Muscle of back (tissue), 11 donors: Measurements from ENCODE around the gene HTRA2. TPM values are rescaled to one million over a fixed set of nuclear protein-coding genes. Genes with fewer than 3 reads are reported as not detected.

Source experiments
- DNase-seq, 3 donors: peaks; one replicate each; pipeline versions ENCODE4 v3.0.0 to v3.0.0-alpha.2; 2013
- polyA plus RNA-seq, 10 donors: library from polyadenylated mRNA; unstranded; fragments of 120-200 nt; gene quantifications; one replicate each; pipeline ENCODE4 v1.2.1, GENCODE V29; 2013; ENCODE audit not compliant: insufficient read length in 10 of 10

Gene HTRA2
- polyA plus RNA-seq, 10 donors: 22.5 to 32.7 (median 26.9) TPM

DNA sequence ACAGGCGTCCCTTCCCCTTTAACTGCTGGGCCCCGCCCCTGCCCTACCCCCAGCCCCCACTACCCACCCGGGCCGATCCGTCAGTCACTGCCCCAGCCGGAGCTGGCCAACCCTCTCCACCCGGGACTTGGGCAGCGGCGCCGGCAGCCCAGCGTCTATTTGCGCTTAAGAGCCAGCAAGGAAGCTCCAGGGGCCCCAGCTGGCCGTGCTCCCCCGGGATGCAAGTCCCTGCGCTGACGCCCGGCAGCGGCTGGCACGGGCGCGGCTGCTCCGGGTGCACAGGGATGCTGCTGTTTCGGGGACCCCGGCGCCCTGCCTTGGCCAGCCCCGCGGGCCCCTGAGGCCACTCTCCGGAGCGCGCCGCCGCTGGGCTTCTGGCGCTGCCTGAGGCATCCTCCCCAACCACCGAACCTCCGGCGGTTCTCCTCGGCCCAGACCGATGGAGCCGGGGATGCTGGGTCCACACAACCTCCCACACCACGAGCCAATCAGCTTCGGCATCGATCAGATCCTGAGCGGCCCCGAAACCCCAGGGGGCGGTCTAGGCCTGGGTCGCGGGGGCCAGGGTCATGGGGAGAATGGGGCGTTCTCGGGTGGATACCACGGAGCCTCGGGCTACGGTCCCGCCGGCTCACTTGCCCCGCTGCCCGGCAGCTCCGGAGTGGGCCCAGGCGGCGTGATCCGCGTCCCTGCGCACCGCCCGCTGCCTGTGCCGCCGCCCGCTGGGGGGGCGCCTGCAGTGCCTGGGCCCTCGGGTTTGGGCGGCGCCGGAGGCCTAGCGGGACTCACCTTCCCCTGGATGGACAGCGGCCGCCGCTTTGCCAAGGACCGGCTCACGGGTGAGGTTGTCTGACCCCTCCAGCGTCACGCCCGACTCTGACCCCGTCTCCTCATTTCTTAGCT is 15.1 kb upstream of the HTRA2 start, which contains the start of gene TLX2:
Gene TLX2, plus strand, starts transcription at position 83 of the 903 bp plus-strand sequence. Its CDS starts 357 bp downstream, at position 440.
- DNase-seq: peak in 1 of 3 donors; percentile 38

DNA sequence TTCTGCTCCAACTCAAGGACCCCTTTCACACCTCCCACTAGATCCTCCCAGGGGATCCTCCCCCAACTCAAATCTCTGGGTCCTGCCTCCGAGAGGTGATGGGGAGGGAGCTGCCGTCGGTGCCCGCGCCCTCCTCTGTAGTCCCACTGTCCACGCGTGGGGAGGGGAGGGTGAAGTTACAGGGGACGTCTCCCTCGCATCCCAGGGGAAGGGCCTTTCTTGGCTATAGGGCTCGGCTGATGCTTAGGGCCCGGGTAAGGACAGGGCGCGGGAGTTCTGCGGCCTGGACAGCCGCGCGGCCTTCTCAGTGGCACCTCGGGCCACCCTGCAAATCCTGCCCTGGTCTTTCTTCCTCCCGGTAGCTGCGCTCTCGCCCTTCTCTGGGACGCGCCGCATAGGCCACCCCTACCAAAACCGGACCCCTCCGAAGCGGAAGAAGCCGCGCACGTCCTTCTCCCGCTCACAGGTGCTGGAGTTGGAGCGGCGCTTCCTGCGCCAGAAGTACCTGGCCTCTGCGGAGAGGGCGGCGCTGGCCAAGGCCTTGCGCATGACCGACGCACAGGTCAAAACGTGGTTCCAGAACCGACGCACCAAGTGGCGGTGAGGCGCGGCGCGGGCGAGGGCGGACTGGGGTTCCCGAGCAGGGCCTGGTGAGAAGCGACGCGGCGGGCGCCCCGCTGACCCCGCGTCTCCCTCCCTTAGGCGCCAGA is 14.3 kb upstream of the HTRA2 start:
- peak in 1 of 3 donors; percentile 55 for DNase-seq

DNA sequence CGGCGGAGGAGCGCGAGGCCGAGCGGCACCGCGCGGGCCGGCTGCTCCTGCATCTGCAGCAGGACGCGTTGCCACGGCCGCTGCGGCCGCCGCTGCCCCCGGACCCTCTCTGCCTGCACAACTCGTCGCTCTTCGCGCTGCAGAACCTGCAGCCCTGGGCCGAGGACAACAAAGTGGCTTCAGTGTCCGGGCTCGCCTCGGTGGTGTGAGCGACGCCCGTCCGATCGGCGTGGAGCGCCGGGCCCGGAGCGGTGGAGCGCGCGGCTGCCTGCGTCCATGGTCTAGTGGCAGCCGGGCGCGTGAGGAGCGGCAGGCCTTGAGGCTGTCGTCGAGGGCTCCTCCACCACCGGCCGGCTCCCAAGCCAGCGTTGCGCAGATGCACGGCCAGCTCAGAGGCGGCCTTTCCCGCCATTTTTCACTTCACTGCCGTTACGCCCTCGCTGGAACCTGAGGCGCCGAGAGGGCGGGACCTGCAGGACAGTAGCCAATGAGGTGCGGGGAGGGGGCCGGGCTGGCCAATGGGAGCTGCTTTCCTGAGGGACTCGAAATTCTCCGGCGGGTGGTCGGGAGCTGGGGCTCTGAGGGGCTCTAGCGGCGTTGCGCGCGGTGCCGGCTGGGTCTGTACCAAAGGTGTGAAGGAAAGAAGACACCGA is 13.6 kb upstream of the HTRA2 start:
- peak; percentile 41 to 81 (median 64) for DNase-seq

DNA sequence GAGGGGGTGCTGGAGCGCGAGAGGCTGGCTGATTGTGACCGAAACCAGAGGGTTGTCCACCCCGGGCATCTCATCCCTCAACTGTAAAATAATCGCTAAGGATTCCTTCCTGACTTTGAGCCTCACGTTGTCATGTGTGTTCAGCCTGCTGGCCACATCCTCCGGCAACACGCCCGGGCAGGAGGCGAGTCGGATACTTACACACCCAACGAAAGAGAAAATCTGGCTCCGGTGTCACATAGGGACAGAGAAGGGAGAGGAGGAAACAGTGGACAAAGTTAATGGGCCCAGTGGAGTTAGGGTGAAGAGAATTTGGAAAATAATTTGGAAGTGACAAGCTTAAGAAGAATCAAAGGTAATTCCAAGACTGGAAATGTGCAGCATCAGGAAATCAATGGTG is 13.1 kb upstream of the HTRA2 start:
- DNase-seq: no peak

DNA sequence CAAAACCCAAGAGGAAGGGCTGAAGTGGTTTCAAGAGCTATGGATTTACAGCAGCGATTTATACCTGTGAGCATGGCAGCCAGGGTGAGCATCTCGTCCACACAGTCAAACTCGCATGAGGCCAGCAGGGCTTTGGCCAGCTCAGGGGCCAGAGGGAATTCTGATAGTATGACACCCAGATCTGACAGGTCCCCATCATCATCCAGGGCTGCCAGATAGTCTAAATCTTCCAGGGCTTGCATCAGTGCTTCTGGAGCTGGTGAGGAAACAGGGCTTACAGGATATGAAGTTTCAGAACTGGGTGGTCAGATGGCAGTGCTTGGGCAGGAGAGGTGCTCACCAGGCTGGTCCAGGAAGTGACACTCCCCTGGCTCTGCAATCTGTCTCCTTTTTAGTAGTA is 7.2 kb upstream of the HTRA2 start:
- no peak for DNase-seq

DNA sequence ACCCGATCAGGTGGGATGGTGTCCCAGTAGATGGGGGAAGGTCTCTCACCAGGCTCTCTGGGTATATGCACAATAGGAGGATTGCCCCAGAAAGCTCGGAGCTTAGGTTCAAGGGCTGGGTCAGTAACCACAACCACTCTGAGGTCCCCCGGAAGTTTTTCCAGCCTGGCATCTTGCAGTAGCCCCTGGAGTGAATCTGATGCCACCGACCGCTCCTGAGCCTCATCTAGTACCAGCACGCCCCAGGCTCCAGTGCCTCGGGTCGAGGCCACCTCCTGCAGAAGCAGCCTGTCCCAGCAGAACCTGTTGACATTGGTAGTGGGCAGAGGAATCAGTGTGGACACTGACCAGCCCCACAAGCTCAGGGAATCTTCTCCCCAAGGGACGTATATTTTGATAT is 5.7 kb upstream of the HTRA2 start:
- DNase-seq: no peak

DNA sequence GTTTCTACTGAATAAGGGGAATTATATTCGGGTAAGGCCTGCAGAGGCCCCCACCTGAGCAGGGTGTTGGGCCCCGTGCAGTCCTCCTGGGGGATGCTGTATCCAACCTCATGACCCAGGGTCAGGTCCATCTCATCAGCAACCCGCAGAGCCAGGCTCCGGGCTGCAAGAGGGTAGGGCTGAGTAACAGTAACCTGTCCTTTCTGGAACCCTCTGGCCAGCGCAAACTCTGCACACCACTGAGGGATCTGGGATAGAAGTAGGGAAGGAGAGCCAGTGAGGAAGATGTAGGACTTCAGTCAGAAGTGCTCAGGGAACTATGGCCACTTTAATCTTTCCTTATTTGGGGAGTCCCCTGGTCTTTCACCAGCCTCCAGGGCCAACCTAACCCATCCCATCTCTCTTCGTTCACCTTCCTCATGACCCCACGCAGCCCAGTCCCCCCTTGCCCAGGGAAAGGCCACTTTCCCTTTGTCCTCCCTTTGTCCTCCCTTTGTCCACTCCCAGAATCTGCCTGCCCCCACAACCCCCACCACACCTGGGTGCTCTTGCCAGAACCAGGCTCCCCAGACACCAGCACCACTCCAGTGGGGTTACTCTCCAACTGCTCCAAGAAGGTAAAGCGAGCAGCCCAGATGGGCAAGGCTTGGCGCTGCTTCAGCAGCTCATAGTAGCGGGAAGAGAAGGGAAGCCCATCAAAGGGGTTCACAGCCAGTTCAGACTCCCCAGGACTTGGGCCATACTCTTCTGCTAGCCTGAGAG is 4.6 kb upstream of the HTRA2 start:
- no peak for DNase-seq

DNA sequence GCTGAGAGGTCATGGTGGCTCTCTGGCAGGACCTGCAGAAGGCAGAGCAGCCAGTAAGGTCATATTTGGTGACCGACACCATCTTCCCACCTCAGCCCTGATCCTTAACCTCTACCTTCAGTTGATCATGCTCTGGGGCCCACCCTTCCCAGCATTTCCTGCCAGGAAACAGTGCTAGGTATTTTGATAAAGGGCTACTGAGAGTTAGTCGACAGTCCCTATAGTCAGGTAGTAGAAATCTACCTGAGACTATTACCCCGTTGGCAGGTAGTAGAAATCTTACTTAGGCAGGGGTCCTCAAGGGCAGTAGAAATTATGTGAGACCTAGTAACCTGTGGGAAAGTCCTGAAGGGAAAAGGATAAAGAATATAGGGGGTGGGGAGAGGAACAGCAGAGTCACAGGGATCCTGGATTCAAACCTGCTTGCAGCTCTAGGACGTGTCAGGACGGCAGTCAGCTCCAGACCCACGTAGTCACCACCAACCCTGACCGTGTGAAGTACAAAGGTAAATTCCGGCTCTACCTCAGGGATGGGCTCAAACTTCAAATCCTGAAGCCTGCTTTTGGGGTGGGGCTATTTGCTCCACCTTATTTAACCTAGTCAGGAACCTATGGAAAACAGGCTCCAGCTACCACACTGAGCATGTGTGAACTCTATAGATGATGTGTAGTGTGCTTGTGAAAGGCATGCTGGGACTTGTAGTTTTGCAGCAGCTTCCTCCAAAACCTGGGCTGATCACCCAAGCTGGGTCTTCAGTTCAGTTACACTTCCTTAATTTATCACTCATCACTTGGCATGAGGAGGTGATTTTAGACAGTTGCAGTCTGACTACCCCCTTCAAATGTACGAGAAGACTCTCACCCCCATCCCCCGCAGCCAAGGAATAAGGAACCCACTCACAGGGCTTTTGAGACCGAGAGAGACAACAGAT is 3.8 kb upstream of the HTRA2 start, which contains the start of gene DQX1:
Gene DQX1, minus strand, starts transcription at position 515 of the 932 bp plus-strand sequence. Its CDS starts 502 bp downstream, at position 13.
- DNase-seq: peak in 1 of 3 donors; percentile 56

DNA sequence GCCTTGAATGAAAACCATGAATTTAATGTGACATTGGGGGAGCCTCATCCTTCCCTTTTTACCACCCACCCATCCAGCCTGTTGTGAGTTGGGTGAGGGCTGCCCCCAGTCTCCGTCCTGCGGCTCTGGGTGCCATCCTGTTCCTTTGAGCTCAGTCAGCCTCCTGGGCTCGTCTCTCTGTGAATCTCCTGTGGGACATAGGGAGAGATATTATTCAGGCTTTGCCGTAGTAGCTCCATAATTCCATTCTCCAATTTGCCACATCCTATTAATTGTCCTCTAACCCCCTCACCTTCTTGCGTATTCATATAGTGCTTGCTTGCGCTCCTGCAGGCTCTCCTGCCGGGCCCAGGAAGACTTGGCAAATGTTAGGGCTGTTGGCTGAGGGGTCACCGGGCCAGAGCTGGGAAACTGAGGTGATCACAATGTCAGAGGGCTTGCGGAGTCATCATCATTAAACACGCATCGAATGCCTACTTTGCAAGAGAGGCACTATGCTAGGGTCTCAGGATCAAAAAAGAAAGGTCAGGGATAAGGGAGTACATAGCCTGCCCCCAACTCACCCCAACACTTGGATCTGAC is 3.0 kb upstream of the HTRA2 start:
- no peak for DNase-seq

DNA sequence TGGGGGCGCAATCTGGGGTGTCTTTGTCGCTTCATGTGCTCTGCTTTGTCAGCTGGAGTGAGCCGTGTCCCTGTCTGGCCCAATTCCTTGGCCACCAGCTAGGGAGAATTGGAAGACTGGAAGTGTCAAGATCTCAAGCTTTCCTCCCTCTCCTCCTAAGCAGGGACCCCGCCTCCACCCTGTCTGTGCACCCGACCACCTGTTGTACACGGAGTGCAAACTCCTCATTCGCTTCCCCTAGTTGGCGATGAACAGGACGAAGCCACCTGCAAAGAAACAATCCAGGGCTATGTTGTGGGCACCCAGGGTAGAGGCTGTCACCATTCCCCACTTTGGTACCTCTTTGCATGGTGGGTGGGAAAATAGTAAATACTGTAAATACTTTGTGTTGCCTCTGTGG is 2.0 kb upstream of the HTRA2 start:
- DNase-seq: no peak

DNA sequence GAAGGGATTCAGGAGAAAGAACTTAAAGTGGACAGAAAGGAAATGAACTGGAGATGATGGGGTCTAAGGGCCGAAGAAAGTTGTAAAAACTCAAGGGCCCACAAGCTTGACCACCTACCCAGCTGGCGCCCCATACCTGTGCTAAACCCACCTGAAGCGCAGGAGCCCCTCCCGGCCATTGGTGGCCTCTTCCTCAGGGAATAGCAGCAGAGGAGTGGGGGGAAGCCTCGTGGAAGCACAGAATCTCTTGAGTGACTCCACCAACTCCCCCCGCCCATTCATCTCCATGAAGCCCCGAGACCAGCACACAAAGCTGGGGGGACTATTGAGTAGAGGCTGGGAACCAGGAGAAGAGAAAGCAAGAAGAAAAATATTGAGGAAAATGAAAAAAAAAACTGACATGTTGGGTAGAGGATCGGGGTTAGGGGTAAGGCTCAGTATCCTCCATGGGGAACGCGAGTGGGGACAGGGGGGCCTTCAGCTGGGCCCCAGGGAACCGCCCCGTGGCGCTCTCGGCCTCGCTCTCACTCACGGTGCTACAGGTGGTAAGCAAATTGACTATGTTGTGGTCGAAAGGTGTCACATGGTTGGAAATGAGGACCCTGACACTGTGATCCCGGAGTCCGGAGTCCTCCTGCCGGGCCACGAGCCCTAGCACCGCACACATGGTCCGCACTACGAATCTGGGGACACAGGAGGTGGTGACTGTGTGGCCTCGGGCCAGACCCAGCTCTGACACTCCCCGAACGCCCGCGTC is 955 bp upstream of the HTRA2 start:
- DNase-seq: no peak

DNA sequence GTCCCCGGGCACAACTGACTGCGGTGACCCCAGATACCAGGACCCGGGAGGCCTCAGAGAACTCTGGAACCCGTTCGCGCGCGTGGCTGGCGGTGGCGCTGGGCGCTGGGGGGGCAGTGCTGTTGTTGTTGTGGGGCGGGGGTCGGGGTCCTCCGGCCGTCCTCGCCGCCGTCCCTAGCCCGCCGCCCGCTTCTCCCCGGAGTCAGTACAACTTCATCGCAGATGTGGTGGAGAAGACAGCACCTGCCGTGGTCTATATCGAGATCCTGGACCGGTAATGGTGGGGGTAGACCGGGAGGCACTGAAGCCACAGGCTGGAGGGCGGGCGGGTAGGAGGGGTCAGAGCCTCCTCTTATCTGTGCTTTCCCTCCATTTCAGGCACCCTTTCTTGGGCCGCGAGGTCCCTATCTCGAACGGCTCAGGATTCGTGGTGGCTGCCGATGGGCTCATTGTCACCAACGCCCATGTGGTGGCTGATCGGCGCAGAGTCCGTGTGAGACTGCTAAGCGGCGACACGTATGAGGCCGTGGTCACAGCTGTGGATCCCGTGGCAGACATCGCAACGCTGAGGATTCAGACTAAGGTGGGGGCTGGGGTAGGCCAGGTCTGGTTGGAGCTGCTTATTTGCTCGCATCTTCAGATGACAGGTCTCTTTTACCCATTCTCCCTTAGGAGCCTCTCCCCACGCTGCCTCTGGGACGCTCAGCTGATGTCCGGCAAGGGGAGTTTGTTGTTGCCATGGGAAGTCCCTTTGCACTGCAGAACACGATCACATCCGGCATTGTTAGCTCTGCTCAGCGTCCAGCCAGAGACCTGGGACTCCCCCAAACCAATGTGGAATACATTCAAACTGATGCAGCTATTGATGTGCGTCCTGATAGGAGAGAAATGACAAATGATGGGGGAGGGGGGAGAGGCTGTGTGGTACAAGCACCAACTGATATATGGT is 780 bp downstream of the HTRA2 start:
- DNase-seq: peak in 1 of 3 donors; percentile 80

DNA sequence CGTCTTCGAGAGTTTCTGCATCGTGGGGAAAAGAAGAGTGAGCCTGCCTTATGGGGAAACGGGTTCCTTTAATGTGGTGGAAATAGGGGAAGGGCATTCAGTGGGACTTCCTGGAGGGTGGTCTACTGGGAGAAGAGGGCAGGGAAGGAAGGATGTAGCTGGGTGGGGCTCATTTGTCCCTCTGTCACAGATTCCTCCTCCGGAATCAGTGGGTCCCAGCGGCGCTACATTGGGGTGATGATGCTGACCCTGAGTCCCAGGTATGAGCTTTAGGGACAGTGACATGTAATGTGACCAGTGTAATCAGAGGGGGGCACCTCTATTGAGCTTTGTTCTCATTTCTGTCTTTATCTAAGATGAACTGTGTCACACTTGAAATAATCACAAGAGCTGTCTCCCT is 1.9 kb downstream of the HTRA2 start:
- DNase-seq: no peak

DNA sequence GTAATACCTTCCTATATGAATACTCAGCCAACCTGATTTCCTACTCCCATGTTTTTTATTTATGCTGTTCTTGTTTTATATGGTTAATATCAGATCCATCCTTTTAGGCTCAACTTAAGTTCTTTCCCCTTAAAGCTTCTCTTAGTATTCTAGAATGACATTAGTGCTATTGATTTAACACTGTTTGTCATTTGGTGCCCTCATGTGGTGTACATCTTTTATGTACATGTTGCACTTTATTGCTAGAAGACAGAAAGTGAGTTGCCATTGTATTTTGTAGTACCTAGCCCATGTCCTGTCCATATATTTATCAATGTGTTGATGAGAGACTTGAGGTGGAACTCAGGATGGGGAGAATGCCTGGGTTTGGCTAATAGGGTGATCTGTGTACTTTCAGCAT is 2.5 kb downstream of the HTRA2 start:
- DNase-seq: peak in 1 of 3 donors; percentile 60

DNA sequence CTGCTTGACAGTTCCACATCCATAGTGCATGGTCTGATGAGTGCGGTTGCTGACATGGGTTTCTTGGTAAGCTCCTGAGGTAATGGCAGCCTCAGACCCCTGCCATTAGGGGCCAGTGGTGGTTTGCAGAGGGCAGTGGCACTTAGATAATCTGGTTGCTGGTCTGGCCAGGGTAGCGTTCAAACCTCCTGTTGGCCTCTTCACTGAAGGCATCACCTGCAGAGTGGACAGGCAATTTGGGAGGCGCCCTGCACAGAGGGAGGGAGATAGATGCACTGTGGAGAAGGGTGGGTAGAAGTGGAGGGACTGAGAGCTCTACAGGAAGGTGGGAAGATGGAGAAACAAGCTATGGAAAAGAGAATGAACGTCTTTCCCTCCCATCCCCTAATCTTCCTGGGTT is 3.7 kb downstream of the HTRA2 start:
- DNase-seq: no peak

DNA sequence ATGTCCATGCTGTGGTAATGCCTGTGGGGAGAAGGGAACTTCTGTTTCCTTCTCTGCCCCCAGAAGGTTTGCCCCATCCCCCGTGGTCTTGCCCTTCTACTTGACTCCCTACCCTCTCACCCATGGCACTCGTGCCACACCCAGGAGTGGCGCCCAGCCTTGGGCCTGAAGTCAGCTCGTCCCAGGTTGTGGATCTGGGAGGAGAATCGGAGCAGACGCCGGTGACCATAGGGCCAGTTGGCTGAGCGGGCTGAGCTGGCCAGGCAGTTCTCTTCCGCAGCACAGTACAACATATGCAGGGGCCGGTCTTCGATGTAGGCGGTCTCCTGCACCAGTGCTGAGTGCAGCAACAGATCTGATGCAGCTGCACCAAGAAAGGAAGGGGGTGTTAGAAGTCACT is 4.7 kb downstream of the HTRA2 start:
- no peak for DNase-seq

DNA sequence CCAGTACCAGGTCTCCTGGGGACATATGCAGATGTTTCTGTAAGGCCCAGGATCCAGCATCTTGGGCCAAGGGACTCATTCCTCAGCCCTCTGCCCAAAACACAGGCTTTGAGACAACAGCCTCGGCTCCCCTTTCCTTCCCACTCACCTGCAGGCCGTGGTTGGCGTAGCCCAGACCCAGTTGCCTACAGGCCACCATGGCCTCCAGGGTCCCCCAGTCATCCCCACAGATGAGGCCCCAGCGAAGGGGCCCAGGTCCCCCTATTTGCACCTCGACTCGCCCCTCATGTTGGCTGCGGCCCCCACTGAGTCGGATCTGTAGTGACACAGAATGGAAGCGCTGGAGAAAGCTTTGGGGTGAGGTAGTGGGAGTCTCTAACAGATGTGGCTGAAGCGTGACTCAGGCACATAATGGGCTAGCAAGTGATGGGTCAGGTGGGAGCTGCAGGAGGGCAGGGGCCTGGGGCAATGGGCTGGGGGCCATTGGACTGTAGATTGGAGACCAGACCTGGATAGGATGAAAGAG is 5.8 kb downstream of the HTRA2 start:
- DNase-seq: no peak
